ENCODE data around the gene AKR7A3.
A peak's percentile ranks its signal among the peaks of the same experiment; 100 is the strongest.

AKR7A3 gene

GRCh38 chr1:19288324-19289241, at the start of gene AKR7A3:
Gene AKR7A3 (minus strand): TSS chr1:19288770. CDS start chr1:19288709, 61 bp downstream.
- peak in 1 of 2 donors; percentile 11 for DNase-seq (ENCODE audit: low read depth in 2 of 2)

DNA sequence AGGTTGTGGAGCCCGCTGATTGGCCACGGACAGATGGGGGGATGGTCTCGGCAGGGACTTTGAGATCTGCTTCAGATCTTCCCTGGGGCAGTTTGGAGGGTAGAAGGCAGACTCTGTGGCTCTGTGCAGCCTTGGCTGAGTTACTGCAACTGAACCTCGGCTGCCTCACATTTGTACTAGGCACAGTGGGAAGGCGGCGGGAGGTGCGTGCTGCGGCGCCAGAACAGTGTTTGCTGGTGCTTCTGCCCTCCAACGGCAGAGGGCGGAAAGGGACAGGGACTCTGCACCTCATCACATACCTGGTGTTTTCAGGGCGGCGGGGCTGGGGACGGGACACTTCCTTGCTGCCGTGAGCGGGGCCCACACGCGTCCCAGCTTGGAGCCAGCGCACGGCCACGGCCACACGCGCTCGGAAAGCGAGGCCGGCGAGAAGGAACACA, 49.8 kb upstream of the AKR7A3 start:
- DNase-seq (ENCODE audit: low read depth in 2 of 2): no peak

- no peak for DNase-seq (ENCODE audit: low read depth in 2 of 2)
These were observed 48.7 kb upstream of the AKR7A3 start for GRCh38 chr1:19337289-19337688.

DNA sequence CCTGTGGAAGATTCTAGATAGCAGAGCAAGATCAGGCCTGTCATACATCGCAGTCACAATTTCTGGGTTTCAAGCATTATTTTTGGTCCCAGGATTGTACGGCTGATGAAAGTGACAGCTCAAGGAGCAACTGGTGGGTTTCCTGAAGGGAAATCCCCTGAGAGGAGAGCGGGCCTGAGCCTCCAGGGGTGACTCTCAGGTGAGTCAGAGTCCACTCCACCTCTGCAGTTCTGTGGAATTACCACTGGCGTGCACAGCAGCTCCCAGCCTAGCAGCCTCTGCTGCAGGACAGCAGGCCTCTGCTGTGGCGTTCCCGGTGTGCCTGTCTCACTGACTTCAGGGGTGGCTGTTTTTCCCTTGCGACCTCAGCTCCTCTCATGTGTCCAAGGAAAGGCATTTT, 48.0 kb upstream of the AKR7A3 start:
- DNase-seq (ENCODE audit: low read depth in 2 of 2): no peak

- DNase-seq (ENCODE audit: low read depth in 2 of 2): no peak
These were observed 45.2 kb upstream of the AKR7A3 start for GRCh38 chr1:19333587-19334354.

DNA sequence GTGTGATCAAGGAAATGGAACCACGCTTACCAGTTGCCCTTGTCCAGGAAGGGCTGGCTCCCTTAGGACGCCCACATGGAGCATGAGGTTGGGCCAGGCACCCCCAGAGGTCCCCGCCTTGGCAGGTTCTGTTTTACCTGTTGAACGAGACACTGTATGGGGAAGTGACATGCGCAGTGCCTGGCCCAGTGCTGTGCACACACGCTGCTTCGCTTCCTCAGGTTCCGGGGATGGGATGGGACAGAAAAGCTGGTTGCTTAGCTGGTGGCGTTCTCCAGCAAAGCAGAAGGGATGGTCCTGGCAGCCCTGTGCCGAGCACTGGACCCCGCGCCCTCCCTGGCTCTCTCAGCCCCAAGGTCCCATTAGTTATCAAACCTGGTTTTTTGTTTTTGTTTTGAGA, 44.3 kb upstream of the AKR7A3 start:
- no peak for DNase-seq (ENCODE audit: low read depth in 2 of 2)

DNA sequence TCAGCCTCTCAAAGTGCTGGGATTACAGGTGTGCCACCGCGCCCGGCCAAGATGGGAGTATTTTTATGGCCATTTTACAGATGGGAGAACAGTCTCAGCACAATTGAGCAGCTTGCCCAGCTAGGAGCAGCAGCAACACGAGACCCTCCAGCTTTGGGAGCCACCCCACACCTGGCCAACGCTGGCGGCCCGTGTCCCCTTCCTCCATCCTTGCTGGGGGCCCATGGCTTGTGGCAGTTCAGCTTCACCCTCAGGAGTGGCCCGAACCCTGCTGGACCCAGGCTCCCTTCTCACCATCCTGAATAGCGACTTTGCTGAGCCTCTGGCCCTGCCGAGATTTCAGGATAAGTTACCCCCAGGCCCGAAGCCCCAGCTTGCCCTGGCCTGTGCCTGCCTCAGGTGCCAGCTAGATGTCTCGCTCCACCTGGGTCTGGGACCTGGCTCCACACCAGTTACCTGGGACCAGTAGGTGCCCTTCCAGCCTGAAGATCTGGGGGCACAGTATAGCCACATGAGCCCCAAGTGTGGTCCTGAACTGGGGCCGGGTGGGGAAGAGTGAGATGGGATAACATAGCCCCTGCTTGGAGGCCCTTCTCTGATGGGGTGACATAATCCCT, 42.8 kb upstream of the AKR7A3 start:
- no peak for DNase-seq (ENCODE audit: low read depth in 2 of 2)

- no peak for DNase-seq (ENCODE audit: low read depth in 2 of 2)
These were observed 42.0 kb upstream of the AKR7A3 start for GRCh38 chr1:19330449-19331135.

DNA sequence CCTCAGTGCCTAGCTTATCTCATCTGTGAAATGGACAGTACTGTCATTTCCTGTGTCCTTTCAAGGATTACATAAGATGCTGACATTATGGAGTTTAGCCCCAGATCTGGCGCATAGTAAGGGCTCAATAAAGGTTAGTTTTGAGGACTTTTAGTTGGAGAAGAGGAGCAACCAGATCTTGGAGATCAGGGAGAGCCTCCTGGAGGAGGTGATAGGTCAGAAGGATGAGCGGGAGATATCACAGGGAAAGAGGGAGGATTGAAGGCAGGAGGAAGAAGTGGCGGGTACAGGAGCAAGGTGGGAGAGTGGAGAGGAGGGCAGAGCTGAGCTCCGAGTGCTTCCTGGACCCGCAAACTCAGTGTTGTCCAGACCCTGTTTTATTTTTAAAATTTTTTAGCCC, 41.0 kb upstream of the AKR7A3 start:
- no peak for DNase-seq (ENCODE audit: low read depth in 2 of 2)

DNA sequence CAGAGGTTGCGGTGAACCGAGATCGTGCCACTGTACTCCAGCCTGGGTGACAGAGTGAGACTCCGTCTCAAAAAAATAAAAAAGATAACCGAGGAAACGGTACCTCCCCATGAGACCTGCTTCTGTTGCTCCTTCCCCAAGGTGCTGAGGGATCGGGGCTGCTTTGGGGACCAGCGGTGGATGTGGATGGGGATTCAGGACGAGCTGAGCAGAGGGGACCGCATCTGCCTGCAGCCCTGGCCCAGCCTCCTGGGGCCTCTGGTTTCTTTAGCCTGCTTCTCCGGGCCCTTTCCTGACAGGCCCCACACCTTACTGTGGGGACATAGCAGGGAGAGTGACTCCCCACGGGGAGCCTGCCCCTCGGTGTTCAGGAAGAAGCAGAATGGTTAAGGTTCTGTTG, 40.6 kb upstream of the AKR7A3 start:
- DNase-seq (ENCODE audit: low read depth in 2 of 2): no peak

DNA sequence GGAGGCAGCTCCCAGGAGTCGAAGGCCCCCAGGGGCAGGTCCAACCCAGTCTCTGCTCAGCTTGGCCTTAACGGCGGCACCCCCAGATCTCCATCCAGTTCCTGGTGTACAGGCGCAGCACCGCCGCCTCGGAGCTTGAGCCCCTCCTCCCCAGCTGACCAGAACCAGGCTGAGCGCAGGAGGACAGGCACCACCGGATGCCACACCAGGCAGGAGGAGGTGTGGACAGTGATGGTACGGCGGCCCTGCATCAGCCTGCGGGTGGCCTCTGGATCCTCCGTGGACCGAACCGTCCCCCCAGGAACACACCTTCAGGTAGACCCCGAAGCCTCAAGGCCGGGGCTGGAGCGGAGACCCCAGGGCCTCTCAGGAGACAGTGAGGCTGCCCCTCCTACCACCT, 39.9 kb upstream of the AKR7A3 start:
- no peak for DNase-seq (ENCODE audit: low read depth in 2 of 2)

DNA sequence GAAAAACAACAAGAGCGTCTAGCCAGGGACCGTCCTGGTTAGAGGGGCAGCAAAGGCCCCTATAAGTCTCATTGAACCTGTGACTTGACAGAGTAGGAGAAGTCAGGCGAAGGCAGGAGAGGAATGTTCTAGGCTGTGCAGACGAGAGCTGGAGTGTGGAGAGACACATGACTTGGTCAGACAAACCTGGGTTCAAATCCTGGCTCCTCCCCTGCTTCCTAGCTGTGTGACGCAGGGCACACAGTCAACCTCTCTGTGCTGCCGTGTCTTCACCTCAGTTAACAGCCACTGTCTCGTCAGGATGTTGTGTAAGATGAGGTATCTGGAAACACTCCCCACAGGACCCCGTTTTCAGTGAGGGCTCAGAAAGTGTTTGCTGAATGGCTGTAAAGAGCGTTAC, 39.2 kb upstream of the AKR7A3 start:
- no peak for DNase-seq (ENCODE audit: low read depth in 2 of 2)

GRCh38 chr1:19327301-19327700, 38.7 kb upstream of the AKR7A3 start:
- DNase-seq (ENCODE audit: low read depth in 2 of 2): no peak

GRCh38 chr1:19326748-19327065, 38.1 kb upstream of the AKR7A3 start:
- no peak for DNase-seq (ENCODE audit: low read depth in 2 of 2)

- DNase-seq (ENCODE audit: low read depth in 2 of 2): no peak
These were observed 37.6 kb upstream of the AKR7A3 start for GRCh38 chr1:19325958-19326747.

DNA sequence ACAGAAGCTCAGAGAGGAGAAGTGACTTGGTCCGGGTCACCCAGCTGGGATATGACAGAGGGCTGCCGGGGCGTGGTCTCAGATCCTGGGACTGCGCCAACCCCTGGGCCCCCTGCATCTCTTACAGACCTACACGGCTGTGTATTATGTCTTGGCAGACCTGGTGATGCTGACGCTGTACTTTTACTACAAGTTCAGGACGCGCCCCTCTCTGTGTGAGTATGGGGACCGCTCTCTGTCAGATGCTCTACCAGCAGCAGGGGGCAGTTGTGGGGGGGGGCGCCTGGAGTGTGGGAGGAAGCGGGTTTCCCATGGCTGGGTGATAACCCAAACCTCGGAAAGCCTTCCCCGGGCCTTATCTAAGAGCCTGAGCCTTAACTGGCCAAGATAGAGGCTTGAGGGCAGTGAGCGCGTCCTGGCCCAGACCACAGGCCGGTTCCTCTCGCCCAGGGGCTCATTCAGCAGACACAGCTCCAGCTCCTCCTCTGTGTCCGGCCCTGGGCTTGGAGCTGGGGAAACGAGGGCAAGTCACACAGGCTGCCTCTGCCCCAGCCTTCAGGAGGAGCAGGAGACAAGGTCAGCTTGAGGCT, 36.9 kb upstream of the AKR7A3 start:
- no peak for DNase-seq (ENCODE audit: low read depth in 2 of 2)

- no peak for DNase-seq (ENCODE audit: low read depth in 2 of 2)
These were observed 36.1 kb upstream of the AKR7A3 start for GRCh38 chr1:19324665-19324990.

DNA sequence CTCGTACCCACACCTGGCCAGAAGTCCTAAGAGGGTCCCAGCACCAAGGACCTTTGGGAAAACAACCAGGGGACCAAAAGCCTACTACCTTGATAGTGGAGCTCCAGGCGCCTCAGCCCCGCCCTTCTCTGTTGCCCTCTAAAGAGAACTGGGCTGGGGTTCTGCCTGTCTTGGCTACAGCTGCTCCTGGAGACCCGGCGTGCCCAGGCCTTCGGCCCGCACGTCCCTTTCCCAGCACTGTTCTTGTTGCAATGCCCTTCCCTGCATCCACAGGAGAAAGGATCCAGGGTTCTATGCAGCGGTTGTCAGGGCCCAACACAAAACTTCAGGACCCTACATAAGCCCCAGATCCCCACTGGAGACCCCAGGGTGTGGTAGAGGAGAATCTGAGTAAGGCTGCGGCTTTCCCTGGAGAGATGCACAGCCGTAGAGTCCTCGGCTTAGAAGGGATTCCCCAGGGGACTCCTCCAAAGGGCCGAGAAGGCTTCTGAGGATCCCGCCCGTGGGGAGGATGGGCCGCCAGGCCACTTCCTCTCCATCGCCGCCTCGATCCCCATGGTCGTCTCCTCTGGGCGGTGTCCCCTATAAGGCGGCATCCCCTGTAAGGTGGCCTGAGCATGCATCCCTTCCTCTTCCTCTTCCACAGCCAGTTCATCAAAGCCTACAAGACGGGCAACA, 35.6 kb upstream of the AKR7A3 start:
- no peak for DNase-seq (ENCODE audit: low read depth in 2 of 2)

- DNase-seq (ENCODE audit: low read depth in 2 of 2): no peak
These were observed 33.9 kb upstream of the AKR7A3 start for GRCh38 chr1:19322481-19322880.

DNA sequence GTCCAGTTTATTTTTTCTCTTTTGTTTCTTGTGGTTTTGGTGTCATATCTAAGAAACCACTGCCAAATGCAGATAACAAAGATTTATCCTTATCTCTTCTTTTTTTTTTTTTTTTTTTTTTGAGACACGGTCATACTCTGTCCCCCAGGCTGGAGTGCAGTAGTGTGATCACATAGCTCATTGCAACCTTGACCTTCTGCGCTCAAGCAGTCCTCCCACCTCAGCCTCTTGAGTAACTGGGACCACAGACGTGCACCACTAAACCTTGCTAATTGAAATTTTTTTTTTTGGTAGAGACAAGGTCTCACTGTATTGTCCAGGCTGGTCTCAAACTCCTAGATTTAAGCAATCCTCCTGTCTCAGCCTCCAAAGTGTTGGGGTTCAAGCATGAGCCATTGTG, 32.5 kb upstream of the AKR7A3 start:
- no peak for DNase-seq (ENCODE audit: low read depth in 2 of 2)
